Activated naive CD4-positive, alpha-beta T cell treated with anti-CD3 and anti-CD28 coated beads, Interleukin-2, amount 50 U/mL, for 24 hours (primary cell): ENCODE measurements around the gene PUM1.
A peak's percentile ranks its signal among the peaks of the same experiment; 100 is the strongest.
"Not testable (repeated sequence)": the region's sequence is repeated elsewhere in the genome, so short reads cannot be mapped to it uniquely, and the experiment has no call there.

Experiments used
- H3K27ac Mint-ChIP-seq: one replicate; pipeline ENCODE4 v1.8.0; 2021; ENCODE audit warnings: mild to moderate bottlenecking, mixed read lengths
- H3K27me3 Mint-ChIP-seq: one replicate; pipeline ENCODE4 v1.8.0; 2021; ENCODE audit warnings: mixed read lengths
- H3K36me3 Mint-ChIP-seq: one replicate; pipeline ENCODE4 v1.8.0; 2021; ENCODE audit warnings: mixed read lengths
- H3K4me1 Mint-ChIP-seq: one replicate; pipeline ENCODE4 v1.8.0; 2021; ENCODE audit warnings: mixed read lengths
- H3K4me3 Mint-ChIP-seq: one replicate; pipeline ENCODE4 v1.8.0; 2021; ENCODE audit warnings: mild to moderate bottlenecking, mixed read lengths
- H3K9me3 Mint-ChIP-seq: one replicate; pipeline ENCODE4 v1.8.0; 2021; ENCODE audit warnings: mixed read lengths

Gene PUM1

DNA sequence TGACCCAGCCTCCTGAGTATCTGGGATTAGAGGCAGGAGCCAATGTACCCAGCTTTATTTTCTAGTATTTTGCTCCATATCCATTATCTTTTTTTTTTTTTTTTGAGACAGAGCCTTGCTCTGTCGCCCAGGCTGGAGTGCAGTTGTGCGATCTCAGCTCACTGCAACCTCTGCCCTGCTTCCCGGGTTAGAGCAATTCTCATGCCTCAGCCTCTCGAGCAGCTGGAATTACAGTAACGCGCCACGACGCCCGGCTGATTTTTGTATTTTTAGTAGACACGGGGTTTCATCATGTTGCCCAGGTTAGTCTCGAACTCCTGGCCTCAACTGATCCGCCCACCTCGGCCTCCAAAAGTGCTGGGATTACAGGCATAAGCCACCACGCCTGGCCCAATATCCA, 12.9 kb downstream of the PUM1 start:
- not testable (repeated sequence) for H3K9me3 Mint-ChIP-seq, H3K27me3 Mint-ChIP-seq, H3K4me3 Mint-ChIP-seq, H3K36me3 Mint-ChIP-seq
- Mint-ChIP-seq H3K27ac (peak overlapping the region; percentile 55), H3K4me1 (peaks cover 63% of the 10 kb centered on the region)

DNA sequence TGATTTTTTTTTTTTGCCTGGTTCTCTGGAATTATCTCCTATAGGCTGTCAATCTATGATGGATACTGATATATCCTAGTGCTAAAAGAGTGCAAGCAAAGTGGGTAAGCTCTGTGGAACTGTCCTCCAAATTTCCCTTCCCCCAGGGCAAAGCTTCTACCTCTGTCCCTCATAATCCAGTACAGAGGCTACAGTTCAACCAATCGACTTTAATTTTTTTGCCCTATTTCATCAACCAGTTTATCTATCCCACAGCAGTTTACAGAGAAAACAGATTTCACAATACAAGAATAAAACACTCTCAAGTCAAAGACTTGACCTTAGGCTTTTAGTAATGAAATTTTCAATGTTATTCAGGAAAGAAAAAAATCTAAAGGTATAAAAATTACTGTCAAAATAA, 13.9 kb downstream of the PUM1 start:
- H3K36me3 Mint-ChIP-seq = peaks cover 6% of the 10 kb centered on the region
- H3K27me3 Mint-ChIP-seq = no peaks in the 10 kb centered on the region
- H3K4me3 Mint-ChIP-seq = no peak overlapping the region
- peaks cover 70% of the 10 kb centered on the region for H3K4me1 Mint-ChIP-seq
- no peaks in the 10 kb centered on the region for H3K9me3 Mint-ChIP-seq
- peak overlapping the region; percentile 62 for H3K27ac Mint-ChIP-seq

DNA sequence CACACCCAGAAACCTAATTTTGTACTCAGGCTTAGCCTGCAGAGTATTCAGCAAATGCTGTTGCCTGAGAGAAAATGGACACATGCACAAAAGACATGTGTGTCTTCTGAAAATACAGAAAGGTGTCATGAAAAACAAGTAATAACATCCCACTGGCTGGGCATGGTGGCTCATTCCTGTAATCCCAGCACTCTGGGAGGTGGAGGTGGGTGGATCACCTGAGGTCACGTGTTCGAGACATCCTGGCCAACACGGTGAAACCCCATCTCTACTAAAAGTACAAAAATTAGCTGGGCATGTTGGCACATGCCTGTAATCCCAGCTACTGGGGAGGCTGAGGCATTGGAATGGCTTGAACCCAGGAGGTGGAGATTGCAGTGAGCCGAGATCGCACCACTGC, 18.0 kb downstream of the PUM1 start:
- H3K27me3 Mint-ChIP-seq, H3K9me3 Mint-ChIP-seq, H3K4me3 Mint-ChIP-seq: not testable (repeated sequence)
- Mint-ChIP-seq H3K36me3 (peaks cover 16% of the 10 kb centered on the region), H3K4me1 (peaks cover 51% of the 10 kb centered on the region), H3K27ac (peak overlapping the region; percentile 30)

DNA sequence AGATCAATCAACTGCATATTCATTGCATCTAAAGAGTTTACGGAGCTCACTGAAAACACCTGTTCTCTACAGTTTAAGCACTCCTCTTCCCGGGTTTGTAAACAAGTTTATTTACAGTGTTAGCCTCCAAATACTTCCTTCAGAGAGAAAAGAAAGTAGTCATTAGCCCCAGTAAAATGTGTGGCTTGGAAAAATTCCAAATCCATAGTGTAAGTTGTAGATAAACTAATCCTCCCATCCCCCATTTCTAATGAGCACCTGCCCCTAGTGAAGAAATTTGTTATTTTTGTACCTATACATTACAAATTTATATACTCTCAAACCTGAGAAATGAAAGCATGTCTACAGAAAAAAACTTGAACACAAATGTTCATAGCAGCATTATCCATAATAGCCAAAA, 21.9 kb downstream of the PUM1 start:
- peaks cover 17% of the 10 kb centered on the region for H3K36me3 Mint-ChIP-seq

DNA sequence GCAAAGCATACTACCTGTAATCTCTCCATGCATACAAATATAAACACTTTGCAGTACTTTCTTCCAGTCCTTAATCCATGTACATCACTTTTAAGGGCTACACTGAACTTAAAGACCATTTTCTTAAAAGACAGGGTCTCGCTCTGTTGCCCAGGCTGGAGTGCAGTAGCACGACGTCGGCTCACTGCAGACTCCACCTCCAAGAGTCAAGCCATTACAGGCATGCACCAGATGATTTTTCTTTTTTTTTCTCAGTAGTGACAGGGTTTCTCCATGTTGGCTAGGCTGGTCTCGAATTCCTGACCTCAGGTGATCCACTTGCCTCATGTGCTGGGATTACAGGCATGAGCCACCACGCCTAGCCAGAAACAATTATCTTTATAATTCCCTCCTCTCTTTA, 22.9 kb downstream of the PUM1 start:
- H3K4me3 Mint-ChIP-seq = no peak overlapping the region
- no peaks in the 10 kb centered on the region for H3K9me3 Mint-ChIP-seq
- H3K27me3 Mint-ChIP-seq = no peaks in the 10 kb centered on the region
- H3K27ac Mint-ChIP-seq = no peak overlapping the region
- H3K4me1 Mint-ChIP-seq = peaks cover 51% of the 10 kb centered on the region
- H3K36me3 Mint-ChIP-seq = peaks cover 17% of the 10 kb centered on the region

More for the DNA sequence above, 21.9 kb downstream of the PUM1 start:
- H3K4me1 Mint-ChIP-seq = peaks cover 50% of the 10 kb centered on the region
- no peaks in the 10 kb centered on the region for H3K9me3 Mint-ChIP-seq
- H3K27ac Mint-ChIP-seq = peak overlapping the region; percentile 47
- H3K4me3 Mint-ChIP-seq = no peak overlapping the region
- H3K27me3 Mint-ChIP-seq = no peaks in the 10 kb centered on the region

DNA sequence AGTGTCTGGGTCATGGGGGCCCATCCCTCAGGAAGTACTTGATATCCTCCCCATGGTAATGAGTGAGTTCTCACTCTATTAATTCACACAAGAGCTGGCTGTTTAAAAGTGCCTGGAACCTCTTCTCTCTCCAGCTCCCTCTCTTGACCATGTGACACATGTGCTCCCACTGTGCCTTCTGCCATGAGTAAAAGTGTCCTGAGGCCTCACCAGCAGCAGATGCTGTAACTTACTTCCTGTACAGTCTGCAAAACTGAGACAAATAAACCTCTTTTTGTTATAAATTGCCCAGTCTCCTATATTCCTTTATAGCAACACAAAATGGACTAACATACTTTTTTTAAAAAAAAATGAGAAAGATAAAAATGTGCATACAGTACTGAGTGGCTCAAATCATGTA, 24.0 kb downstream of the PUM1 start:
- Mint-ChIP-seq H3K27ac (no peak overlapping the region), H3K36me3 (peaks cover 20% of the 10 kb centered on the region), H3K9me3 (no peaks in the 10 kb centered on the region), H3K27me3 (no peaks in the 10 kb centered on the region), H3K4me3 (no peak overlapping the region), H3K4me1 (peaks cover 51% of the 10 kb centered on the region)

DNA sequence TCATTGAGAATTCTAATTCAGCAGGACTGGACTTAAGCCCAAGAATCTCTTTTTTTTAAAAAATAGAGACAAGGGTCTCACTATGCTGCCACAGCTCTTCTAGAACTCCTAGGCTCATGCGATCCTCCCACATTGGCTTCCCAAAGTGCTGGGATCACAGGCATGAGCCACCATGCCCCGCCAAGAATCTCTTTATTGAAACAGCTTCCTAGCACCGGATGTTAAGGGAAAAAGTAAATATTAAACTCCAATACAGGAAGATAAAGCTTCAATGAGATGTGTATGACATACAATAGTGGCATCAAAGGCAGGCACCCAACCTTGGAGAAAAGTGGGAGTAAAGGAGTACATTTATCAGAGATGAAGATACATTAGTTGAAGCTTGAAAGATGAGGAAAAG, 25.5 kb downstream of the PUM1 start:
- Mint-ChIP-seq H3K4me1 (peaks cover 64% of the 10 kb centered on the region), H3K36me3 (peaks cover 18% of the 10 kb centered on the region), H3K27me3 (no peaks in the 10 kb centered on the region), H3K4me3 (no peak overlapping the region), H3K27ac (peak overlapping the region; percentile 21), H3K9me3 (no peaks in the 10 kb centered on the region)

DNA sequence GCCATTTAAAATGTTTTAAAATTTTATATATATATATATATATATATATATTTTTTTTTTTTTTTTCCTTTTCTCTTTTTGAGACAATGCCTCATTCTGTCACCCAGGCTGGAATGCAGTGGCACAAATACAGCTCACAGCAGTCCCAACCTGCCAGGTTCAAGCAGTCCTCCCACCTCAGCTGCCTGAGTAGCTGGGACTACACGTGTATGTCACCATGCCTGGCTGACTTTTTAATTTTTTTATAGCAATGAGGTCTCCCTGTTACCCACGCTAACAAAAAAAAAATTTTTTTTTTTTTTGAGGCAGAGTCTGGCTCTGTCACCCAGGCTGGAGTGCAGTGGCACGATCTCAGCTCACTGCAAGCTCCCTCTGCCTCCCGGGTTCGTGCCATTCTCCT, 26.6 kb downstream of the PUM1 start:
- Mint-ChIP-seq H3K36me3 (peaks cover 19% of the 10 kb centered on the region), H3K4me1 (peaks cover 74% of the 10 kb centered on the region)
- not testable (repeated sequence) for H3K9me3 Mint-ChIP-seq, H3K27me3 Mint-ChIP-seq, H3K4me3 Mint-ChIP-seq, H3K27ac Mint-ChIP-seq

DNA sequence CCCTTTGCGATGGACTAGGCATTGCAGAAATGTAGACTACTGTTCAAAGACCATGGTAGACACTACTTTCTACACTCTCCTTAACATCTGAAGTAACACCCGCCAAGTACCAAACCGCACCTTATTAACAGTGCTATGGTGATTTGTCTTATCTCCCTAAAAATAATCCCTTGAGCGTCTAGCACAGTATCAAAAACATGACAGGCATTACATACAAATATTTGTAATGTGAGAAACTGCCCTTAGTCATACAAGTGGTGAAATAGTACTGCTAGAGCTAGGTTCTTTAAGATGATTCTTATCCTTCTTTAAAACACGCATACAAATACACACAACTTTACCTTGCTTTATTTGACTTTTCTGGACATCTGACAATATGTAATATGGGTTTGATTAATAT, 27.2 kb downstream of the PUM1 start:
- Mint-ChIP-seq H3K9me3 (no peaks in the 10 kb centered on the region), H3K4me1 (peaks cover 74% of the 10 kb centered on the region), H3K4me3 (no peak overlapping the region), H3K27ac (peak overlapping the region; percentile 62), H3K27me3 (no peaks in the 10 kb centered on the region), H3K36me3 (peaks cover 15% of the 10 kb centered on the region)

DNA sequence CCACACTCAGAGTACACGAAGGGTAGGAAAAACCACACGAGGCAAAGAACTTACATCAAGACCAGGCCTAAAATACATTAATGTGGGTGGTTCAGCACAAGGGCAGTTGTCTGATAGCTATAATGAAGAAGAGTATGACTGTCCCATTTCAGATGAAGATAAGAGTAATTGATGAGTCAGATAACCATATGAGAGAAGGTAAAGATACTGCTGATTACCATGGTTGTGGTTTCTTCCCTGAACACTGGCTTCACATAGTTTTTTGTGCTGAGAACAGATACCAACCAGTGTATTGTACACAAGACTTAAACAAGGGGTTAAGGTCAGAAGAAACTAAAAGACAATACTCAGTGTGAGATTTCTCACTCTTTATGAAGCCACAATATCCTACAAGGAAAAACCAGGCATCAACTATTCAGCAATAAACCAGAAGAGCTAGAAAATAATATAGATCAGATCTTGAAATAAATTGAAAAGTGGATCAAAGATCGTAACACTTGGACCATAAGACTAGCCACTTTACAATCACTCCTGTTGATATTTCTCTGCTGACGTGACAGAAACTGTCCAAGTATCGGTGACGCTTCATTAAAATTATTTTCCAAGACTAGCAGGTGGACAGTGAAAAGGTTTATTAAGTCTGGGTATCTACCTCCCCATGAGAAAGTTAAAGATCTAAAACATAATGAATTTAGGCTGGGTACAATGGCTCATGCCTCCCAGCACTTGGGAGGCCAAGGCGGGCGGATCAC, 28.6 kb downstream of the PUM1 start:
- Mint-ChIP-seq H3K27ac (peak overlapping the region; percentile 59), H3K9me3 (no peaks in the 10 kb centered on the region), H3K36me3 (peaks cover 8% of the 10 kb centered on the region), H3K4me1 (peaks cover 77% of the 10 kb centered on the region), H3K4me3 (no peak overlapping the region), H3K27me3 (no peaks in the 10 kb centered on the region)

DNA sequence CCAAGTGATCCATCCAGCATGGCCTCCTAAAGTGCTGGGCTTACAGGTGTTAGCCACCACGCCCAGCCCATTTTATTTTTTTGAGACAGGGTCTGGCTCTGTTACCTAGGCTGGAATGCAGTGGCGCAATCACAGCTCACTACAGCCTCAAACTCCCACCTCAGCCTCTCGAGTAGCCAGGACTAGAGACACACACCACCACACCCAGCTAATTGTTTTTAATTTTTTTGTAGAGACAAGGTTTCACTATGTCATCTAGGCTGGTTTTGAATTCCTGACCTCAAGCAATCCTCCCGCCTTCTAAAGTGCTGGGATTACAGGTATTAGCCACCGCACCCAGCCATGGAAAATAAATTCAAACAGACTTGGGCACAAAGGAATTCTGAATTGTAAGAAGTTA, 31.9 kb downstream of the PUM1 start:
- Mint-ChIP-seq H3K27ac (no peak overlapping the region), H3K4me3 (no peak overlapping the region), H3K36me3 (peaks cover 17% of the 10 kb centered on the region), H3K27me3 (no peaks in the 10 kb centered on the region), H3K9me3 (no peaks in the 10 kb centered on the region), H3K4me1 (peaks cover 87% of the 10 kb centered on the region)

DNA sequence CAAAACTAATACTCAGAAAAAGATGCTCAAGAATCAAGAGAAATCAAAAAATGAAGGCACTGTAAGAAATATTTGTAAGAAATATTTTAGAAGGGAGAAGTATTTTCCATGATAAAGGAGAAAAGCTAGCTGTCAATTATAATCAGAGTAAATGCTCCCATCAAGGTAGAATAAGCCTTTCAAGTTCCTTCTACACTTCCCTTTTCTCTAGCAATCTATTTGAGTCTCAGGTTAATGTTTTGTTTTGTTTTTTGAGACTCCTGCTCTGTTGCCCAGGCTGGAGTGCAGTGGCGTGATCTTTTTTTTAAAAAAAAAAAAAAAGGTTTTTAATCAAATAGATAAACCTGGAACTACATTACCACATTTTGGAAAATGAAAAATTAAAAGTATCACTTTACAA, 33.3 kb downstream of the PUM1 start:
- no peaks in the 10 kb centered on the region for H3K27me3 Mint-ChIP-seq
- H3K9me3 Mint-ChIP-seq = no peaks in the 10 kb centered on the region
- H3K27ac Mint-ChIP-seq = no peak overlapping the region
- peaks cover 91% of the 10 kb centered on the region for H3K4me1 Mint-ChIP-seq
- H3K36me3 Mint-ChIP-seq = peaks cover 23% of the 10 kb centered on the region
- no peak overlapping the region for H3K4me3 Mint-ChIP-seq

DNA sequence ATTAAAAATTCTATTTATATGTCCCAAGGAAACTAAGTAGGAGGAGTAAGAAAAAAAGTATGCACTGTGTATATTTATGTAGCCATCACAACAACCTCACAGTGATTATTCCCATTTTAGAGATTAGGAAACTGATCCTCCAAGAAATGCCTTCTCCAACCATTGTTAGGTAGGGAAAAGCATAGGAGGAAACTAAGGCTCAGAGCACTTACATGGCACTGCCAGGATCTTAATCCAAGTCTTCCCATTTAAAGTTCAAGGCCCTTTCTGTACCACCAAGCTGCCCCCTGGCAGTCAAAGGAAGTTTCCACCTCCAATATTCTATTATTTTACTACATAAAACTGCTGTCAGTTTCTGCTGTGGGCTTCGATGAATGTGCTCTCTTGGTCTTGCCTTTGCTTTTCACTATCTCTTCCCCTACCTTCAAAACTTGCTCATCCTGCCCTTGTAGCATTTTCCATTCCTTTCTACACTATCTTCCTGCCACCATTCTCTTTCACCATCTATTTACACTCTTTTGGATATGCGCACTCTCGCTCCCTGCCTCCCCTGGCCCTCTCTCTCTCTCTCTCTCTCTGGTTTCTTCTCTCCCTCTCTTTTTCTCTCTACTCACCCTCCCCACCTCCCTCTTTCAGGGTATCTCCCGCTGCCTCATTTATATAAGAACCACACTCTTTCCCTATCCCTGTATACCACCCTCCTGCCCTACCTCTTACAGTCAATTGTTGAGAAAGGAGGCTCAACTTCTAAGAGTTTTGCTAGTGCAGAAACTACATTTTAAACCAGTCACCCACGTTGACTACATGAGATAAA, 34.0 kb downstream of the PUM1 start:
- Mint-ChIP-seq H3K27me3 (no peaks in the 10 kb centered on the region), H3K27ac (no peak overlapping the region), H3K4me1 (peaks cover 88% of the 10 kb centered on the region), H3K4me3 (no peak overlapping the region), H3K36me3 (peaks cover 20% of the 10 kb centered on the region), H3K9me3 (no peaks in the 10 kb centered on the region)

DNA sequence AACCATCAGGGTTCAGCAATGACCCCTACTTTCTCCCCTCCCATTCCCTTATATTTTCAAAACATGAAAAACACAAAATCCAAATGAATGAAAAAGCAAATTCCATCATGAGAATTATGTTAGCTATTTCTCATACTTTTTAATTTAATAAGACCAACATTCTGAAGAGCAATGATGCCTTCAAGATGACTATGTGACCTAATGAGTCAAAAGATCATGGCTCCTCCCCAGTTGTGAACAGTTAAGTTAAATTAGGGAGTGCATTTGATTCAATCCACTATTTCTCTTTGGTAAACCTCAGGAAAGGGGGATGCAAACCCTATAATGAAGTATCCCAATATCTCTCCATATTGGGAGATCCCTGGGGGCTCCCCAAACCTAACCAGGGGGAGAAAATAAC, 36.5 kb downstream of the PUM1 start:
- Mint-ChIP-seq H3K27me3 (no peaks in the 10 kb centered on the region), H3K36me3 (peaks cover 25% of the 10 kb centered on the region), H3K4me3 (no peak overlapping the region), H3K27ac (no peak overlapping the region), H3K9me3 (no peaks in the 10 kb centered on the region), H3K4me1 (peaks cover 84% of the 10 kb centered on the region)

DNA sequence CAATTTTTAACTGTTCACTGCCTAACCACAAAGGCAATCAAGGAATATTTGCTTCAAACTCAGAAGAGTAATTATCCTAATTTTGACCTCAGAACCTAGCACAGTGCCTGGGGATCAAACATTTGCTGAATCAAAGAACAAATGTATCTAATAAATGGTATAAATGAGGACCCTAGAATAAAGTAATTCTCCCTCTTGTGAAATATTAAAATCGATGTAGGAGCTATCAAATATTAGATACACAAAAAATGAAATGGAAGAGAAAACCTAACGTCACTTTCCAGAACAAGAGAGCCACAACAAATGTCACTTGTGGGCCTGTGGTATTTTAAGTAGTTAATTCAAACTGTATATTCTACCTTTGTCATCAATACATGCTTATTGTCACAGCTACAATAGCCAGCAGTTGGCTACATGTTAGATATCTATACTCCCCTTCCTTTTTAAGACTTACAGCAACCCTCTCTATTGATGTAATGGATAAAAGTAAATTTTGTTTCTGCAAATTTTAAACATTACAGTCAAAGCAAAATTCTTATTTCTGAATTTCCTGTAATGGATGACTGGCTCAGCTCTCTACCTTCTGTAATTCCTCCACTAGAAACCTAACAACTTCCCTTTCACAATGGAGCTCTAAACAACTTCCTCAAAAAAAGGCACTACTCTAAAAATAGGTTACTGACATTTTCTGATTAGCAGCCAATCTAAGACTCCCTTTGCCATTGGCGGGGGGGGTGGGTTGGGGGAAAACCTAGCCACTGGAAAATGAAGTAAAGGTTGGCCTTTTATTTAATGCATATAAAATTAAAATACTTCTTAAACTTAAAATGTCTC, 37.6 kb downstream of the PUM1 start:
- Mint-ChIP-seq H3K4me1 (peaks cover 83% of the 10 kb centered on the region), H3K27me3 (no peaks in the 10 kb centered on the region), H3K36me3 (peaks cover 28% of the 10 kb centered on the region), H3K27ac (no peak overlapping the region), H3K9me3 (no peaks in the 10 kb centered on the region), H3K4me3 (no peak overlapping the region)

DNA sequence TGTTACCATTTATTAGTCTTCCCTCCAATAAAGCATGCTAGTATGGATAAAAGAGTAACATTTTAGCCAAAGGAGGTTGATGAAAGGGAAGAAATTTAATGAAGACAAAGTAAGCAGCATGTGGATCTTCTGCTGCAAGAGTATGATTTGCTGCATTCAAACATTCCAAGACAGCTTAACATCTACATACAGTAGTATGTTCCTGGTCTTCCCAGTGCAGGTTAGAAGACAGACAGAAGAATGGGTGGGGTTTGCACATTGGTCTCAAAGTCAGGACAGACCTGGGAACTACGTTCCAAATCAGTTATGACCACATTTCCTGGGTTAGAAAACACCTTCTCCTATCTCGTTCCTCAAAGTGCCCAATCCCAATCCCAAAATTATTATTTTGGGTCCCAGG, 43.3 kb downstream of the PUM1 start:
- Mint-ChIP-seq H3K4me1 (peaks cover 82% of the 10 kb centered on the region), H3K4me3 (peak overlapping the region; percentile 33), H3K27ac (no peak overlapping the region), H3K36me3 (peaks cover 23% of the 10 kb centered on the region), H3K27me3 (no peaks in the 10 kb centered on the region), H3K9me3 (no peaks in the 10 kb centered on the region)
